Upper lobe of right lung (tissue), 1 donor: Measurements from ENCODE around the gene GIMAP5. TPM values are rescaled to one million over a fixed set of nuclear protein-coding genes. Genes with fewer than 3 reads are reported as not detected.

Source experiments
- ATAC-seq: fragments of 200-7000 bp; cut with Tn5 transposase; one replicate; pipeline ENCODE4 v1.9.1; 2020; ENCODE audit warnings: mild to moderate bottlenecking, moderate library complexity
- DNase-seq: peaks from one replicate; pipeline ENCODE4 v3.0.0-alpha.2; 2020
- H3K27ac ChIP-seq: fragments of 200-600 bp; one replicate; pipeline ENCODE4 v1.8.0; 2022
- H3K27me3 ChIP-seq: fragments of 200-600 bp; one replicate; pipeline ENCODE4 v1.8.0; 2022; ENCODE audit warnings: mild to moderate bottlenecking
- H3K36me3 ChIP-seq: fragments of 200-600 bp; one replicate; pipeline ENCODE4 v1.8.0; 2022
- H3K4me1 ChIP-seq: fragments of 200-600 bp; one replicate; pipeline ENCODE4 v1.8.0; 2022
- H3K4me3 ChIP-seq: fragments of 200-600 bp; one replicate; pipeline ENCODE4 v1.8.0; 2022; ENCODE audit warnings: mild to moderate bottlenecking
- H3K9me3 ChIP-seq: fragments of 200-600 bp; one replicate; pipeline ENCODE4 v1.8.0; 2022
- intact Hi-C: fragments of 100-400 bp; cut with DNase I; formaldehyde crosslinking; loops from one replicate; pipeline ENCODE4 v1.11.0; 2022
- long read RNA-seq: library from polyadenylated mRNA; unstranded; transcript quantifications from one replicate; pipeline ENCODE4 v2.0.0, GENCODE V29; 2021
- total RNA-seq: library from RNA; stranded (reverse); fragmentation: NEBNext Ultra II Directional; extraction: Animal tissue kit (Norgen Biotek cat#: 25700); gene quantifications from one replicate; pipeline ENCODE4 v1.2.1, GENCODE V29; 2021
- TF ChIP-seq, protein P1 (sequence below): fragments of 200-600 bp; IDR thresholded peaks from one replicate; pipeline ENCODE4 v1.8.0; 2022; ENCODE audit warnings: antibody characterized with exemption
- donor health status: DM: no; HTN: yes; CAD: no; lungs with severe emphysema.

The GIMAP5 gene
- total RNA-seq = 41.8 TPM
- long read RNA-seq, full-length matches to known transcripts = 95 of 117 reads
- long read RNA-seq, partial matches to known transcripts = 1 of 117 reads
- long read RNA-seq, other reads (novel, unspliced or antisense) = 21 of 117 reads

- Histone ChIP-seq H3K27me3 (no peaks in the 10 kb centered on the region), H3K4me3 (peak within 1 kb of the TSS; percentile 61), H3K27ac (peak within 1 kb of the TSS; percentile 87), H3K36me3 (peaks cover 19% of the 10 kb centered on the region), H3K4me1 (peaks cover 13% of the 10 kb centered on the region), H3K9me3 (no peaks in the 10 kb centered on the region)
- DNase-seq (no peak), ATAC-seq (peak; percentile 77)
- intact Hi-C loops = no loop called here
- TF ChIP-seq, protein P1, sequence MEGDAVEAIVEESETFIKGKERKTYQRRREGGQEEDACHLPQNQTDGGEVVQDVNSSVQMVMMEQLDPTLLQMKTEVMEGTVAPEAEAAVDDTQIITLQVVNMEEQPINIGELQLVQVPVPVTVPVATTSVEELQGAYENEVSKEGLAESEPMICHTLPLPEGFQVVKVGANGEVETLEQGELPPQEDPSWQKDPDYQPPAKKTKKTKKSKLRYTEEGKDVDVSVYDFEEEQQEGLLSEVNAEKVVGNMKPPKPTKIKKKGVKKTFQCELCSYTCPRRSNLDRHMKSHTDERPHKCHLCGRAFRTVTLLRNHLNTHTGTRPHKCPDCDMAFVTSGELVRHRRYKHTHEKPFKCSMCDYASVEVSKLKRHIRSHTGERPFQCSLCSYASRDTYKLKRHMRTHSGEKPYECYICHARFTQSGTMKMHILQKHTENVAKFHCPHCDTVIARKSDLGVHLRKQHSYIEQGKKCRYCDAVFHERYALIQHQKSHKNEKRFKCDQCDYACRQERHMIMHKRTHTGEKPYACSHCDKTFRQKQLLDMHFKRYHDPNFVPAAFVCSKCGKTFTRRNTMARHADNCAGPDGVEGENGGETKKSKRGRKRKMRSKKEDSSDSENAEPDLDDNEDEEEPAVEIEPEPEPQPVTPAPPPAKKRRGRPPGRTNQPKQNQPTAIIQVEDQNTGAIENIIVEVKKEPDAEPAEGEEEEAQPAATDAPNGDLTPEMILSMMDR = no peak
Measured at GRCh38 chr7:150737265-150738055, at the start of gene GIMAP5. Gene GIMAP5 (plus strand): TSS chr7:150737418. CDS start chr7:150740885, 3,467 bp downstream.

GRCh38 chr7:150688630-150689029 is 48.6 kb upstream of the GIMAP5 start:
- Histone ChIP-seq H3K36me3 (peaks cover 30% of the 10 kb centered on the region), H3K27me3 (no peaks in the 10 kb centered on the region), H3K4me1 (peaks cover 17% of the 10 kb centered on the region), H3K27ac (no peak overlapping the region), H3K9me3 (no peaks in the 10 kb centered on the region), H3K4me3 (peak overlapping the region; percentile 21)
- DNase-seq (no peak), ATAC-seq (no peak)
- intact Hi-C loops = no loop called here
- TF ChIP-seq, protein P1 = no peak

GRCh38 chr7:150695654-150696053 is 41.6 kb upstream of the GIMAP5 start:
- peaks cover 16% of the 10 kb centered on the region for H3K36me3 ChIP-seq
- no peak overlapping the region for H3K4me3 ChIP-seq
- H3K9me3 ChIP-seq = peaks cover 10% of the 10 kb centered on the region
- no peaks in the 10 kb centered on the region for H3K4me1 ChIP-seq
- ATAC-seq (no peak), DNase-seq (no peak)
- no peak overlapping the region for H3K27ac ChIP-seq
- intact Hi-C loops = no loop called here
- TF ChIP-seq, protein P1 = no peak
- no peaks in the 10 kb centered on the region for H3K27me3 ChIP-seq

DNA sequence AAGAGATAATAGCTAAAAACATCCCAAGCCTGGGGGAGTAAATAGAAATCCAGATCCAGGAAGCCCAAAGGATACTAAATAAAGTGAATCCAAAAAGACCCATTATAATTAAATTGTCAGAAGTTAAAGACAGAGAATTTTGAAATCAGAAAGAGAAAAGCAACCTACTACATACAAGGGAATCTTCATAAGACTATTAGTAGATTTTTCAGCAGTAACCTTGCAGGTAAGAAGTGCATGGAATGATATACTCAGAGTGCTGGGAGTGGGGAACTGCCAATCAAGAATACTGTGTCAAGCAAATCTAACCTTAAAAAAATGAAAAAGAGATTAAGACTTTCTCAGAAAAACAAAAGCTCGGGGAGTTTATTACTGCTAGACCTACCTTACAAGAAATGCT is 34.0 kb upstream of the GIMAP5 start:
- ATAC-seq (no peak), DNase-seq (no peak)
- peaks cover 41% of the 10 kb centered on the region for H3K9me3 ChIP-seq
- no peak overlapping the region for H3K27ac ChIP-seq
- TF ChIP-seq, protein P1 = no peak
- no peaks in the 10 kb centered on the region for H3K4me1 ChIP-seq
- no peaks in the 10 kb centered on the region for H3K36me3 ChIP-seq
- no peaks in the 10 kb centered on the region for H3K27me3 ChIP-seq
- intact Hi-C loops = no loop called here
- H3K4me3 ChIP-seq = no peak overlapping the region

DNA sequence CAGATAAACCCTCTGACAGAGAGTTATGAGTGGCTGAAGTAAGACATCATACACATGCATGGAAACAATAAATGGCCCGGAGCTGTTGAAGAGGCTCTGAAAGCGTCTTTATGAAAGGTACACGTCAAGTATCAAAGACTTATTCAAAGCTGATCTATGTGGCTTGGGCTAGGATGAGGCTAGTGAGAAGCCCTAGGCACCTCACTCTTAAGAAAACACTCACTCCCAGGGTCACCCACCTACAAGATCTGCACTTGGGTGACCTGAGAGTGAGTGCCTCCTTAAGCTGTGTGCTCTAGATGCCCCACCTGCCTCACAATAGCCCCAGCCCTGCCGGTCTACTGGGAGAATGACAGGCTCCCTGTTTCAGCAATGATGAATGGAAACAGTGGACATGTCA is 21.9 kb upstream of the GIMAP5 start:
- DNase-seq (no peak), ATAC-seq (no peak)
- Histone ChIP-seq H3K27ac (peak overlapping the region; percentile 83), H3K4me1 (peaks cover 9% of the 10 kb centered on the region), H3K9me3 (no peaks in the 10 kb centered on the region), H3K36me3 (peaks cover 6% of the 10 kb centered on the region), H3K4me3 (peak overlapping the region; percentile 55), H3K27me3 (no peaks in the 10 kb centered on the region)
- TF ChIP-seq, protein P1 = no peak
- intact Hi-C loops = no loop called here
